Brain microvascular endothelial cell (primary cell): ENCODE data around the gene LRRC74A.

Source experiments
- DNase-seq: peaks from one replicate; pipeline ENCODE4 v3.0.0-alpha.2; 2020
- H3K27ac ChIP-seq: fragments of 250-450 bp; sonication (Bioruptor Pico); 2 replicates; pipeline ENCODE4 v1.5.1; 2020; ENCODE audit warnings: mild to moderate bottlenecking, moderate library complexity
- H3K27me3 ChIP-seq: fragments of 250-450 bp; sonication (Bioruptor Pico); replicated peaks from 2 replicates; pipeline ENCODE4 v1.5.1; 2020; ENCODE audit warnings: mild to moderate bottlenecking
- H3K36me3 ChIP-seq: fragments of 250-450 bp; sonication (Bioruptor Pico); replicated peaks from 2 replicates; pipeline ENCODE4 v1.5.1; 2020; ENCODE audit warnings: mild to moderate bottlenecking
- H3K4me3 ChIP-seq: 2 replicates; pipeline ENCODE4 v1.5.1; 2011; ENCODE audit warnings: low read depth, mild to moderate bottlenecking, control low read depth, low read length, moderate library complexity
- CTCF ChIP-seq: IDR thresholded peaks from 2 replicates; pipeline ENCODE4 v1.5.1; 2011; ENCODE audit warnings: low read depth, mild to moderate bottlenecking, moderate library complexity, low read length, control low read depth, inconsistent platforms; ENCODE audit errors: missing control alignments
- in situ Hi-C: cut with HindIII; loops from 2 replicates; pipeline ENCODE4 v1.10.0; 2017; ENCODE audit warnings: low sequenced_read_pairs, low pct_ligation_motif_present

The LRRC74A gene

GRCh38 chr14:76811561-76811960 lies 14.6 kb upstream of the LRRC74A start:
- peak overlapping the region; percentile 77 for H3K4me3 ChIP-seq
- peaks cover 2% of the 10 kb centered on the region for H3K36me3 ChIP-seq
- DNase-seq = no peak
- H3K27me3 ChIP-seq = no peaks in the 10 kb centered on the region
- in situ Hi-C loops = no loop called here
- TF ChIP-seq CTCF = no peak
- H3K27ac ChIP-seq = no peak overlapping the region

DNA sequence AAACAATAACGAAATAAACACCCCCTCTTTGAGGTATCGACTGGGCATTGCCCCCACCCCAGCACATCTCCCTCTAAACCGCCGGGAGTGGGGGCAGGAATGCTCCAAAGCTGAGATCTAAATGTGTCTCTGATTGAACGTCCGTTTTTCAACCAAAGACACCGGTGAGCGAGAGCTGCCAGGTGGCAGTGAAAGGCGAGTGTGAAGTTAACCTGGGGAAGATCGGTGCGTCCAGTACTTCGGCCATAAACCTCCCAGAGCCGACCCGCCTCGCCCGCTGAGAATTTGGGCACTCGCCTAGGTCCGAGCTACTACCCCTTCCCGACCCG lies 14.2 kb upstream of the LRRC74A start:
- Histone ChIP-seq H3K27me3 (no peaks in the 10 kb centered on the region), H3K27ac (no peak overlapping the region), H3K4me3 (peak overlapping the region; percentile 77), H3K36me3 (no peaks in the 10 kb centered on the region)
- in situ Hi-C loops = no loop called here
- no peak for DNase-seq
- no peak for TF ChIP-seq CTCF

GRCh38 chr14:76812422-76813383 lies 13.5 kb upstream of the LRRC74A start, which contains the start of gene ANGEL1:
TSS of gene ANGEL1 (minus strand) at chr14:76812882. CDS start at chr14:76812827, 55 bp downstream.
- peak; percentile 91 for DNase-seq
- Histone ChIP-seq H3K27ac (peak within 1 kb of the TSS; percentile 15), H3K27me3 (no peaks in the 10 kb centered on the region), H3K4me3 (peak within 1 kb of the TSS; percentile 77), H3K36me3 (no peaks in the 10 kb centered on the region)
- in situ Hi-C loops = no loop called here
- no peak for TF ChIP-seq CTCF

DNA sequence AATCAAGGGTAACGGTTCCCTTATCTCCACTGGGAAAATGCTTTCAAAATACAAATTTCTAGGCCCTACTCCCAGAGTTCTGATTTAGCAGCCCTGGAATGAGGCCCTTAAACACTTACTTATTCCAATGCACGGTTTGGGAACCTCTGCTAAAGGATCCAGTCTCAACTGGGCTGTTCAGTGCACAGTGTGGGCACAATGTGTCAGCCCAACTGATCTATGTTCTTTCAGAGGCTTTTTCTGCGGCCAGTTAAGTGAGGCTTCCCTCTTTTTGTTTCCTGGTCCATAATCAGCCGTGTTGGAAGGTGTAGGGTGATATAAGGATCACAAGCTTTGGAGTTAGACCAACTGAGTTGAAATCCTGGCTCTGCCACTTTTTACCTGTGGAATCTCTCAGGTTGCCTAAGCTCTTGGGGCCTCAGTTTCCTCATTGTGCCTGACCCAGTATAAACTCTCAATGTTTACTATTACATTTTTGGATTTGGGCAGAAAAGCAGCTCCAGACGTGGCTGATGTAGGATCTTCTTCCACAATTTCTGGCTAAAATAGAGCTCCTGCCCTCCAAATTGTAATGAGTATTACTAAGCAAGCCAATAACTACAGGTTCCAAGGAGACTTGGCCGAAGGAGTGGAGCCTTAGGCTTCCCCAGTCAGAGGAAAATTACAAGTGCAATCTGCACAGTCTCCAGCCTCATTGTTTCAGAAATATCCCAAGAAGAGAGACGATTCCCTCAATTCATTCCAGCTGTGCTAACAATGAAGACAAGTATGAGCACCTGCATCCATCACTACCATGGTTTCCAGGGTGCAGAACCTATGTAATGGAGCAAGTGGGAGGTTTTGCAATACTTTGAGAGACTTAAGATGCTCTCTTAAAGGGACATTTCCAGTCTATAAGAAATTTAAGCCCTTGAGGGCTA lies 11.2 kb upstream of the LRRC74A start:
- in situ Hi-C loops = no loop called here
- Histone ChIP-seq H3K36me3 (no peaks in the 10 kb centered on the region), H3K27me3 (no peaks in the 10 kb centered on the region), H3K27ac (no peak overlapping the region), H3K4me3 (no peak overlapping the region)
- no peak for DNase-seq
- no peak for TF ChIP-seq CTCF

DNA sequence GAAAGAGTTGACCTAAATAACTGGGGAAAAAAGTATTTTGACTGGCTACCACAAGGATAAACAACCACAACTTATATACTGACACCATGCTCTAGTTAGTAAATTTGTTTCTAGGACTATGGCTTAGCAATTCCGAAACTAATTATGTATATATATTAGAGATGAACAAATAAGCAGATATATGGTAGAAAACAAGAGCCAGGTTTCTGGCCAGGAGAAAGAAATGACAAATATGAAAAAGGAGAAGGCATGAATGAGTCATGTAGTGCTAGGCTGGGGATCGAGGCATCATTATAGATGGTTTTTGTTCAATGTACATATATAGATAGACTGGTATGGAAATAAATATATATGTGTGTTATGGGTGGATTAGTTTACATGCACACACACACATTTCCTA lies 5.5 kb upstream of the LRRC74A start:
- in situ Hi-C loops = no loop called here
- no peak for TF ChIP-seq CTCF
- Histone ChIP-seq H3K27me3 (no peaks in the 10 kb centered on the region), H3K36me3 (no peaks in the 10 kb centered on the region), H3K27ac (no peak overlapping the region), H3K4me3 (no peak overlapping the region)
- DNase-seq = no peak
